Osteoblast (primary cell): ENCODE results near the gene MAN1C1. TPM values are rescaled to one million over a fixed set of nuclear protein-coding genes. Genes with fewer than 3 reads are reported as not detected.

ENCODE experiments used
- DNase-seq: peaks from one replicate; pipeline ENCODE4 v3.0.0; 2011; ENCODE audit warnings: low spot score, mixed read lengths; ENCODE audit not compliant: insufficient read length; ENCODE audit errors: missing footprints
- H2AFZ ChIP-seq: 2 replicates; pipeline ENCODE4 v1.6.0; 2011; ENCODE audit warnings: mild to moderate bottlenecking, low read length
- H3K27ac ChIP-seq: 2 replicates; pipeline ENCODE4 v1.5.1; 2011; ENCODE audit warnings: mild to moderate bottlenecking, low read depth, low read length, moderate library complexity
- H3K27me3 ChIP-seq: 2 replicates; pipeline ENCODE4 v1.6.0; 2012; ENCODE audit warnings: mild to moderate bottlenecking, control low read depth, inconsistent platforms, low read length, moderate library complexity; ENCODE audit not compliant: insufficient read depth
- H3K36me3 ChIP-seq: 2 replicates; pipeline ENCODE4 v1.5.1; 2011; ENCODE audit warnings: mild to moderate bottlenecking, low read length, control low read depth, moderate library complexity; ENCODE audit not compliant: insufficient read depth
- H3K4me1 ChIP-seq: 2 replicates; pipeline ENCODE4 v1.5.1; 2011; ENCODE audit warnings: mild to moderate bottlenecking, low read length, control low read depth, moderate library complexity; ENCODE audit not compliant: insufficient read depth
- H3K4me2 ChIP-seq: 2 replicates; pipeline ENCODE4 v1.6.0; 2011; ENCODE audit warnings: mild to moderate bottlenecking, low read length; ENCODE audit not compliant: insufficient read depth
- H3K4me3 ChIP-seq: fragments of 200-600 bp; sonication (generic); 3 replicates; pipeline ENCODE4 v1.5.1; 2012; ENCODE audit warnings: mild to moderate bottlenecking, low read length, inconsistent platforms; ENCODE audit not compliant: insufficient read depth
- H3K79me2 ChIP-seq: 2 replicates; pipeline ENCODE4 v1.6.0; 2012; ENCODE audit warnings: mild to moderate bottlenecking, low read length, control low read depth, inconsistent platforms; ENCODE audit not compliant: insufficient read depth
- H3K9me3 ChIP-seq: 2 replicates; pipeline ENCODE4 v1.5.1; 2011; ENCODE audit warnings: low read depth, low read length, control low read depth
- H4K20me1 ChIP-seq: 2 replicates; pipeline ENCODE4 v1.6.0; 2012; ENCODE audit warnings: mild to moderate bottlenecking, low read length, control low read depth; ENCODE audit not compliant: insufficient read depth
- total RNA-seq: library from RNA; depleted of rRNA; stranded (reverse); fragments of >200 nt; gene quantifications from 2 replicates; pipeline ENCODE4 v1.2.3, GENCODE V29; 2012
- TF ChIP-seq, protein P1 (sequence below): IDR thresholded peaks from 2 replicates; pipeline ENCODE4 v1.5.1; 2011; ENCODE audit warnings: mild to moderate bottlenecking, low read depth, low read length, moderate library complexity; ENCODE audit errors: extremely low read depth

MAN1C1 gene
- total RNA-seq, 1 donor: 16.3 TPM

DNA sequence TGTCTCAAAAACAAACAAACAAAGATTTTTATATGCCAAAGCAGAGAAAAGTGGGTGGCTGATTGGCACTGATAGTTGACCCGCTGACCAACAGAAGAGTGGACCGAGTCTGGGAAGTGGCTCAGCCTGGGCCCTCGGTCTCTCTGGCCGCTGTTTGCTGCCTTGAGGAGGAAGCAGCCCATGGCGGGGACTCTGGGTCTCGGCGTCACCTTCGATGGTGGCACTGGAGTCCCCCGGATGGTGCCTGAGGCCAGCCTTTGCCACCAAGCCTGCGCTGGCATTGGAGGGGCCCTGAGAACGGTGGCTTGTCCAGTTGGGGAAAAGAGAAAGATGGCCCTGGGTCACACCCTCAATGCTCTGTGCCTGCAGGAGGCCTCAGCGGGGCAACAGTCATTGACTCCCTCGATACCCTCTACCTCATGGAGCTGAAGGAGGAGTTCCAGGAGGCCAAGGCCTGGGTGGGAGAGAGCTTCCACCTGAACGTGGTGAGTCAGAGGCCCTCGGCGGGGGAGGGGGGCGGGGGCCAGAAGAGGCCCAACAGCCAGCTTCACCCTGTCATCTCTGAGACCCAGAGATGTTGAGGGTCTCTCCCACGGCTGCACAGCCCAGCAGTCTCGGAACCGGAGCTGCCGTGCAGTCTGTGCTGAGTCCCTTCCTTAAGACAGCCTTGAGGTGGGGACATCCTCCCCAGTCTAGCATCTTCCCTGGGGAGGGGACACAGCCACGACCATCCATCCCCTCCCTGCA is 129.9 kb downstream of the MAN1C1 start:
- peaks cover 23% of the 10 kb centered on the region for H3K27me3 ChIP-seq
- no peak overlapping the region for H3K4me2 ChIP-seq
- no peak overlapping the region for H2AFZ ChIP-seq
- no peaks in the 10 kb centered on the region for H3K36me3 ChIP-seq
- peaks cover 13% of the 10 kb centered on the region for H3K4me1 ChIP-seq
- H3K9me3 ChIP-seq: no peaks in the 10 kb centered on the region
- H3K27ac ChIP-seq: no peak overlapping the region
- H4K20me1 ChIP-seq: no peaks in the 10 kb centered on the region
- DNase-seq: peak; percentile 75
- H3K79me2 ChIP-seq: no peaks in the 10 kb centered on the region
- TF ChIP-seq, protein P1, sequence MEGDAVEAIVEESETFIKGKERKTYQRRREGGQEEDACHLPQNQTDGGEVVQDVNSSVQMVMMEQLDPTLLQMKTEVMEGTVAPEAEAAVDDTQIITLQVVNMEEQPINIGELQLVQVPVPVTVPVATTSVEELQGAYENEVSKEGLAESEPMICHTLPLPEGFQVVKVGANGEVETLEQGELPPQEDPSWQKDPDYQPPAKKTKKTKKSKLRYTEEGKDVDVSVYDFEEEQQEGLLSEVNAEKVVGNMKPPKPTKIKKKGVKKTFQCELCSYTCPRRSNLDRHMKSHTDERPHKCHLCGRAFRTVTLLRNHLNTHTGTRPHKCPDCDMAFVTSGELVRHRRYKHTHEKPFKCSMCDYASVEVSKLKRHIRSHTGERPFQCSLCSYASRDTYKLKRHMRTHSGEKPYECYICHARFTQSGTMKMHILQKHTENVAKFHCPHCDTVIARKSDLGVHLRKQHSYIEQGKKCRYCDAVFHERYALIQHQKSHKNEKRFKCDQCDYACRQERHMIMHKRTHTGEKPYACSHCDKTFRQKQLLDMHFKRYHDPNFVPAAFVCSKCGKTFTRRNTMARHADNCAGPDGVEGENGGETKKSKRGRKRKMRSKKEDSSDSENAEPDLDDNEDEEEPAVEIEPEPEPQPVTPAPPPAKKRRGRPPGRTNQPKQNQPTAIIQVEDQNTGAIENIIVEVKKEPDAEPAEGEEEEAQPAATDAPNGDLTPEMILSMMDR: no peak
- H3K4me3 ChIP-seq: no peak overlapping the region

DNA sequence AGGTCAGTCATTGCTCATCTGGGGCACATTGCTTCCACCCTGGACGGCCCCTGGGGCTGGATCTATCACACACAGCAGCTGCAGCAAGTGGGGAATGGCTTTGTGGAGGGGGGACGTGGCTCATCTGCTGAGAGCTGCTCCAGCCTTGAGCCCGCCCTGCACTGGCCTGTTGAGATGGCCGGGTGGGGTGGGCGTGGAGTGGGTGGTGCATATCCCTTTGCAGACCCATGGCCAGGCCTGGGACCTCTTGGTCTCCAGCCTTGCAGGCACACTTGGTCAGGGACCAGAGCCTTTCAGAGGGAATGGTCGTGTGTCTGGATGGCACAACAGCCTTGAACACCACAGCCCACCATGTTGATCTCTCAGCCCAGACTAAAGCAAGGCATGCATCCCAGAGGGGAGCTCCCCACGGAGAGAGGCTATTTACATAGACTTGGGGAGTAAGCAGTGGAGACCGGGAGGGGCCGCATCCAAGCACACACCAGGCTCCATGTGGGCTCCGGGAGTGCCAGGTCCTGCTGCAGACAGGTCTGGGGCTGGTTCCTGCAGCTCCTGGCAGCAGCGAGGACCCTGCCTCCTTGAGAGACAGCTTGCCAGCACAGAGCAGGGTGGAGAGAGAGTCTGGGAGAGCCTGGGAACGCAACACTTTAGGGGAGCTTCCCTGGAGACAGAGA is 130.6 kb downstream of the MAN1C1 start:
- Histone ChIP-seq H3K27ac (no peak overlapping the region), H3K79me2 (no peaks in the 10 kb centered on the region), H3K4me1 (peaks cover 13% of the 10 kb centered on the region), H3K9me3 (no peaks in the 10 kb centered on the region), H3K4me2 (no peak overlapping the region), H2AFZ (no peak overlapping the region), H3K27me3 (peaks cover 18% of the 10 kb centered on the region), H3K36me3 (no peaks in the 10 kb centered on the region), H4K20me1 (no peaks in the 10 kb centered on the region), H3K4me3 (no peak overlapping the region)
- DNase-seq: peak; percentile 32
- TF ChIP-seq, protein P1: no peak

DNA sequence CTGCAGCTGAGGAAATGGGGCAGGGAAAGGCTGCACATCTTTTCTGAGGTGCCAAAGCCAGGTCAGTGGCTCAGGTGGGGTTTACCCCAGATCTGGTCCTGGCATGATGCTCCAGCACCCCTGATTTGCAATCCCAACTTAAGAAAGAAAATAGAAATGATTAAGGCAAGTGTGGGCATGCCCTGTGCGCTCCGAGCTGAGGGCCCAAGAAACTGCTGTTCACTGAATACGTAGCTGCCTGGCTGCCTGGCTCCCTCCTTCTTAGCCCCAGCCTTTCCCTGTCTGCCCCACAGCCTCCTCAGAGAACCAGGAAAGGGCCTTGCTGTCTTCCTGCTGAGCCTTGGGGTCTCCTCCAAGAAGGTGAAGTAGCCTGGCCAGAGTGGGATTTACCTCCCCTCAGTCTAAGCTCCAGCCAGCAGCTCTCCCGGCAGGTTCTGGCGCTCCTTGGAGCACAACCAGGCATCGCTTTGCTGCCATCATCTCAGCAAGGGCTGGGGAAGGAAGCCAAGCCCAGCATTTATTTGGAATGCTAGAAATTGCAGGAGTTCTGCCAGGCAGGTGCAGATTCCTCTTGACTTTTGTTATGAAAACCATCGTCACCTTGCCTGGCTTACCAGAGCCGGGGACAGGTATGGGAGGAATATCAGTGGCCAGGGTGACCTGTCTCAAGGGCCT is 132.1 kb downstream of the MAN1C1 start:
- peak; percentile 77 for DNase-seq
- Histone ChIP-seq H3K4me3 (no peak overlapping the region), H2AFZ (no peak overlapping the region), H3K36me3 (no peaks in the 10 kb centered on the region), H3K9me3 (no peaks in the 10 kb centered on the region), H3K4me1 (peaks cover 4% of the 10 kb centered on the region), H3K79me2 (no peaks in the 10 kb centered on the region), H3K4me2 (no peak overlapping the region), H3K27ac (no peak overlapping the region), H4K20me1 (no peaks in the 10 kb centered on the region), H3K27me3 (peaks cover 12% of the 10 kb centered on the region)
- TF ChIP-seq, protein P1: no peak
